Superior temporal gyrus (tissue), 1 donor: ENCODE data around the gene PFKM.

ENCODE experiments used
- DNase-seq: peaks from one replicate; pipeline ENCODE4 v3.0.0-alpha.2; 2016; ENCODE audit errors: extremely low spot score

Gene PFKM

GRCh38 chr12:48119078-48119833 lies at the start of gene PFKM:
Gene PFKM (plus strand): TSS chr12:48119364. CDS start chr12:48122775, 3,411 bp downstream.
- peak; percentile 71 for DNase-seq

GRCh38 chr12:48070033-48070432 lies 49.1 kb upstream of the PFKM start:
- no peak for DNase-seq

GRCh38 chr12:48070731-48071130 lies 48.4 kb upstream of the PFKM start:
- no peak for DNase-seq

- DNase-seq, result no peak
These were observed 47.4 kb upstream of the PFKM start for GRCh38 chr12:48071808-48072207.

- DNase-seq, result no peak
These were observed 46.9 kb upstream of the PFKM start for GRCh38 chr12:48072266-48072665.

GRCh38 chr12:48074266-48074665 lies 44.9 kb upstream of the PFKM start:
- no peak for DNase-seq

GRCh38 chr12:48075832-48076231 lies 43.3 kb upstream of the PFKM start:
- no peak for DNase-seq

- DNase-seq, result no peak
These were observed 42.1 kb upstream of the PFKM start for GRCh38 chr12:48077111-48077510.

GRCh38 chr12:48078901-48079300 lies 40.3 kb upstream of the PFKM start:
- DNase-seq, result no peak

- DNase-seq, result no peak
These were observed 38.9 kb upstream of the PFKM start for GRCh38 chr12:48080285-48080684.

- no peak for DNase-seq
These were observed 38.3 kb upstream of the PFKM start for GRCh38 chr12:48080821-48081220.

- peak; percentile 44 for DNase-seq
These were observed 35.1 kb upstream of the PFKM start for GRCh38 chr12:48084066-48084465.

GRCh38 chr12:48084841-48085460 lies 34.2 kb upstream of the PFKM start:
- no peak for DNase-seq

GRCh38 chr12:48086327-48086726 lies 32.8 kb upstream of the PFKM start:
- no peak for DNase-seq

GRCh38 chr12:48092611-48093010 lies 26.6 kb upstream of the PFKM start:
- no peak for DNase-seq

- DNase-seq, result no peak
These were observed 14.6 kb upstream of the PFKM start for GRCh38 chr12:48104531-48104930.

GRCh38 chr12:48105321-48105866 lies 13.8 kb upstream of the PFKM start:
- DNase-seq, result peak; percentile 39

- peak; percentile 92 for DNase-seq
These were observed 13.1 kb upstream of the PFKM start, which contains the start of gene SENP1 for GRCh38 chr12:48105867-48106680. Gene SENP1 (minus strand): TSS chr12:48106079. CDS start chr12:48101472, 4,607 bp downstream.

- DNase-seq, result no peak
These were observed 12.2 kb upstream of the PFKM start for GRCh38 chr12:48106681-48107613.

GRCh38 chr12:48109424-48109823 lies 9.7 kb upstream of the PFKM start:
- DNase-seq, result no peak

- no peak for DNase-seq
These were observed 8.4 kb upstream of the PFKM start for GRCh38 chr12:48110691-48111311.
